GM13977 (cell line): ENCODE data around the gene HDAC11.

ENCODE experiments used
- DNase-seq: peaks from one replicate; pipeline ENCODE4 v3.0.0; 2012; ENCODE audit warnings: low spot score
- in situ Hi-C: fragments of 300-500 bp; cut with MboI; formaldehyde crosslinking; loops from one replicate; pipeline ENCODE4 v1.12.0; 2022; ENCODE audit warnings: low sequenced_read_pairs, low pct_unique_long_range_greater_than_20kb, mixed read lengths, inconsistent platforms; ENCODE audit not compliant: unreplicated experiment
- TF ChIP-seq, protein P1 (sequence below): IDR thresholded peaks from 2 replicates; pipeline ENCODE4 v1.5.1; 2012; ENCODE audit warnings: mild to moderate bottlenecking, control low read depth; ENCODE audit not compliant: insufficient read depth; ENCODE audit errors: extremely low read depth, missing control alignments

Gene HDAC11

GRCh38 chr3:13537244-13537908 is 57.3 kb downstream of the HDAC11 start:
- no peak for DNase-seq
- TF ChIP-seq, protein P1, sequence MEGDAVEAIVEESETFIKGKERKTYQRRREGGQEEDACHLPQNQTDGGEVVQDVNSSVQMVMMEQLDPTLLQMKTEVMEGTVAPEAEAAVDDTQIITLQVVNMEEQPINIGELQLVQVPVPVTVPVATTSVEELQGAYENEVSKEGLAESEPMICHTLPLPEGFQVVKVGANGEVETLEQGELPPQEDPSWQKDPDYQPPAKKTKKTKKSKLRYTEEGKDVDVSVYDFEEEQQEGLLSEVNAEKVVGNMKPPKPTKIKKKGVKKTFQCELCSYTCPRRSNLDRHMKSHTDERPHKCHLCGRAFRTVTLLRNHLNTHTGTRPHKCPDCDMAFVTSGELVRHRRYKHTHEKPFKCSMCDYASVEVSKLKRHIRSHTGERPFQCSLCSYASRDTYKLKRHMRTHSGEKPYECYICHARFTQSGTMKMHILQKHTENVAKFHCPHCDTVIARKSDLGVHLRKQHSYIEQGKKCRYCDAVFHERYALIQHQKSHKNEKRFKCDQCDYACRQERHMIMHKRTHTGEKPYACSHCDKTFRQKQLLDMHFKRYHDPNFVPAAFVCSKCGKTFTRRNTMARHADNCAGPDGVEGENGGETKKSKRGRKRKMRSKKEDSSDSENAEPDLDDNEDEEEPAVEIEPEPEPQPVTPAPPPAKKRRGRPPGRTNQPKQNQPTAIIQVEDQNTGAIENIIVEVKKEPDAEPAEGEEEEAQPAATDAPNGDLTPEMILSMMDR = no peak
- in situ Hi-C loops = no loop called here

DNA sequence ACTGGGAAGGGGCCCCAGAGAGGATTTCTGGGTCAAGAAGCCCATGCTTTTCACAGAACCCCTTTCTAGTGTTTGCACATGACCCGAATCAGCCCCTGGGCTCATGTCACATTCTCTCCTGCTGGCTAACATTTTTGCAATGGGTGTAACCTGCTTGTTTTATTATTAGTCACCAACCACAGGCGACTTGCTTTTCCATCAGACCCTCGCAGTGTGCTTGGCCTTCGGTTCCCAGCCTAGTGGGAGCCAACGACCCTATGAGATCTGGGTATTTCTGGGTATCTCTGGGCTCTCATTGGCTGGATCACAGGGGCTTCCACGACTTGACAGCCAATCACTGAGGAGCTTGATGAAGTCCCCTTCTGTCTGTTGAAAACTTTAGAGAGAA is 57.8 kb downstream of the HDAC11 start:
- TF ChIP-seq, protein P1 = no peak
- DNase-seq = no peak
- in situ Hi-C loops = no loop called here

- in situ Hi-C loops = no loop called here
- DNase-seq = no peak
- TF ChIP-seq, protein P1 = no peak
These were observed 58.6 kb downstream of the HDAC11 start for GRCh38 chr3:13538520-13539291.

- DNase-seq = no peak
- TF ChIP-seq, protein P1 = no peak
- in situ Hi-C loops = no loop called here
These were observed 59.2 kb downstream of the HDAC11 start for GRCh38 chr3:13539292-13539638.

DNA sequence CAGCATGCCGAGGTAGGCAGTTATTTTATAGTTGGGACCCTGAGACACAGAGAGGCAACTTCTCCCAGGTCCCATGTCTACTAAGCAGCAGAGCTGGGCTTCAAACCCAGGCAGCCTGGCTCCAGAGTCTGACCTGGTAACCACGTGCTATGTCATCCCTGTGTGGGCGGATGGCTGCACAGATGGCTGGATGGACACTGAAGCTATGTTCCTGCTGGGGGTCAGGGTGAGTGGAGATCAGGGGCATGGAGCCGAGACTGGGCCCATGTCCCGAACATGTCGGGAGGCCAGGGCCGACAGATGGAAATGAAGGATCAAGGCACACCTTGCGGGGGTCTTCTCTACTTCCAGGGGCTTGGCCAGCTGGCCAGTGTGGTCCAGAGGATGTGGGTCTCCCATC is 59.6 kb downstream of the HDAC11 start:
- TF ChIP-seq, protein P1 = no peak
- DNase-seq = no peak
- in situ Hi-C loops = no loop called here

DNA sequence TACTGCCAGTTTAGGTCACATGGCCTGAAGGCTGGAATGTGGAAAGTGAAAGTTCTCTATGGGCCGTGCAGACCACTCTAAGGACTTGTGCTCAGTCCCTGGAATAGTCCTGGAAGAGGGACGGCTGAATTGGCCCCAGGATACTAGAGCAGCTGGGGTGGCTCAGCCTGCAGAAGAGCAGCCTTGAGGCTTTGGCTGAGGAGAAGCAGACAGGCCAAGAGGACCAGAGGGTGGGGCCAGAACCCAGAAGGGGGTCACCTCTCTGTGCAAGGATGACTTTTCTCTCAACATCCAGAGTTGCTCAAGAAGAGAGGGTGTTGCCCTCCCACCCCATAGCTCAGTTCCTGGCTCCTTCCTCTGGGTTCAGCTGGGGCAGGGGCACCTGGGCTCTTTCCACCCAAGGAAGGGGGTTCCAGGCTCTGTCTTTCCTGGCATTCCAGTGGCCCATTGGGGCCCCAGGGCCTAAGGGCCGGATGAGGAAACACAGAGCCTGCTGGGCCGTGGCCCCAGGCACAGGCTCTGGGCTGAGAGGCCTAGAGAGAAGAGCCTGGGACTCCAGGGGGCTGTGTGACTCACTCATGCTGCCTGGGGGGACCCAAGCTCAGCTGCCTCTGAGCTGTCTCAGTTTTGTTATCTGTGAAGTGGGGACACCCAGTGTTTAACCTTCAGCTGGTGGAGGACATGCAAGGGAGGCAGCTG is 60.3 kb downstream of the HDAC11 start:
- in situ Hi-C loops = no loop called here
- no peak for DNase-seq
- TF ChIP-seq, protein P1 = no peak
